OCI-M2 (cell line): ENCODE data around the gene ZNF668.
"Not testable (repeated sequence)": the region's sequence is repeated elsewhere in the genome, so short reads cannot be mapped to it uniquely, and the experiment has no call there.

ENCODE experiments used
- DNase-seq: peaks from one replicate; lab custom pipeline; 2025; ENCODE audit not compliant: unreplicated experiment; lab: John Stamatoyannopoulos, UW

Gene ZNF668

DNA sequence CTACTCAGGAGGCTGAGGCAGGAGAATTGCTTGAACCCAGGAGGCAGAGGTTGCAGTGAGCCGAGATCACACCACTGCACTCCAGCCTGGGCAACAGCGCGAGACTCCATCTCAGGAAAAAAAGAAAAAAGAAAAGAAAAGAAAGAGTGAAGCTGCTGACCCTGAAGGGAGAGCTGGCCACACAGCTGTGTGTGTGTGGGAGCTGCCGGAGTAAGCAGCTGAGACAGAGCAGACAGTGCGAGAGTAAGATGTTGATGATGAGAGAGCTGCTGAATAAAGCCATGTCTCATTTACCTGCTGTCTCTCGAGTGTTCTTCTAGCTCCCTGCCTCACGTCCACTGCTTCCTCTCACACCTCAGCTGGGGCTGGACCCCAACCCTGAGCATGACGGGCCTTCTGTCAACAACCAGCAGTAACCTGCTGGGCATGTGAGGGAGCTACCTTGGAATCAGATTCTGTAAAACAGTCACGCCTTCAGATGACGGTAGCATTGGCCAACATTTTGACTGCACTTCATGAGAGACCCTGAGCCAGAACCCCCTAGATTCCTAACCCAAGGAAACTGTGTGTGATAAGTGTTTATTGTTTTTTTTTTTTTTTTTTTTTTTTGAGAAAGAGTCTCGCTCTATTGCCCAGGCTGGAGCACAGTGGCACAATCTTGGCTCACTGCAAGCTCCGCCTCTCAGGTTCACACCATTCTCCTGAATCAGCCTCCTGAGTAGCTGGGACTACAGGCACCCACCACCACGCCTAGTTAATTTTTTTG lies 27.0 kb upstream of the ZNF668 start:
- not testable (repeated sequence) for DNase-seq

DNA sequence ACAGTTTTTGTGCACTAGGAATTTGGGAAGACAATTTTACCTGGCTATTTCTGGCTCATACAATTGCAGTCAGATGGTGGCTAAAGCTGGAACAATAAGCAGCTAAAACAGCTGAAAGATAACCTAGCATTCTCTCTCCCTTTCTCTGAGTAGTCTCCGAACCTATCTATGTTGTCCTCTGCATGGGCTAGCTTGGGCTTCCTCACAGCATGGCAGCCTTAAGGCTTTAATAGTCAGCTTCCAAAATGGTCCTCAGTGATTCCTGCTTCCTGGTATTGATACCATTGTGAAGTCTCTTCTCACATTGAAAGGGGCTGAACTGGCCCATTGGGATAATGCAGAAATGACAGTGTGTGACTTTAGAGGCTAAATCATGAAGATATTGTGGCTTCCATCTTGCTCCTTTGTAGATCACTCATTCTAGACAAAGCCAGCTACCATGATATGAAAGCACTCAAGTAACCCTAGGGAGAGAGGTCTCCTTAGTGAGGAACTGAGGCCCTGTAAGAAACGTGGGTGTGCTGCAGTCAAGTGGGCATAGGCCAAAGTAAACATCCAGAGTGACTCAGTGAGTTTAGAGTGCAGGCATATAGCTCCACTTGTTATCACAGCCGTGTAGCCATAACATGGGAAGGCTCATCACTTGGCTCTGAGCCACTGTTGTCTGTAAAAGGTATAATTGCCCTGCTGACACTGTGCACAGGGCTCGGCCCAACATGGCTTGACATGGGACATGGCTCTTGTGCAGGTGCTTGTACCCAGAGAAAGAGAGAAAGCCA lies 26.0 kb upstream of the ZNF668 start:
- no peak for DNase-seq

DNA sequence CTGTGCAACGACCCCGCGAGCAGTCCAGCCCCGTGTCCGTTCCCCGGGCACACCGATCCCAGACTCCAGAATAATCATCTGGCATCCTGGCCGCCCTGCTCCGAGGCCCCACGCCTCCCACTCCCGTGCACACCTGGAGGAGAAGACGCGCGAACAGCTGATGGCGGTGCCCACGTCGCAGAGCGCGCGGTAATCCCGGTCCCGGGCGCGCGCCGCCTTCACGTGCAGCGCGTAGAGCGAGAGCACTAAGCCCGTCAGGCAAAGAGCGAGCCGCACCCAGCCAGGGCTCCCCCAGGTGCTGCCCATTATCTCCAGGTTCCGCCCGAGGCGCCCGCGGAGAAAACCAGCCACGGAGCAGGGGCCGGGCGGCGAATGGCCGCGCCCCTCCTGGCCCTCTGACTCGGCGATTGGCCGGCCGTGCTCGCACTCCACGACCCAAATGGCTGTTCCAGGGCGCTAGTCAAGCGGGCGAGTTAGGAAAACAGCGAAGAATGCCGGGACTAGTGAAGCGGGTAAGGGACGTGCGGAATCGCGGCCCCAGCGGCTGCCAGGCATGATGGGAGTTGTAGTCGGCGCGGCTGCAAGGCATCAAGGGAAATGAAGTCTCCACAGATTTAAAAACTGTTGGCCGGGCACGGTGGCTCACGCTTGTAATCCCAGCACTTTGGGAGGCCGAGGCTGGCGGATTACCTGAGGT lies 20.5 kb upstream of the ZNF668 start, which contains the start of gene VKORC1:
Gene VKORC1, minus strand, starts transcription at position 374 of the 697 bp plus-strand sequence. Its CDS starts 68 bp downstream, at position 306.
- DNase-seq = peak; percentile 65

DNA sequence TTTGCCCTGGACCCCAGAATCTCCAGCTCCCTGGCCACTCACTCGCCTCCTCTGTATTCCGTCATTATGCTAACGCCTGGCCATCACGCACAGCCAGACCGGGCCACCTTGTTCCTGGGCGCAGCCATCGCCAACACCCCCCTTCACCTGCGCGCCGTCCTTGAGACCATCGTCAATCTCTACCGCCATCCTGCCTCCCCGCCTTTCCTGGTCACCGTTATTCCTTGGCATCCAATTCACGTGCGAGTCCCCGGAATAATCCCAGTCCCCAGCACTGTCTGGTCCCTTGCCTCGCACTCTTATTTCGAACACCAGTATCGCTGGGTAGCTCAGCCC lies 20.0 kb upstream of the ZNF668 start:
- no peak for DNase-seq

DNA sequence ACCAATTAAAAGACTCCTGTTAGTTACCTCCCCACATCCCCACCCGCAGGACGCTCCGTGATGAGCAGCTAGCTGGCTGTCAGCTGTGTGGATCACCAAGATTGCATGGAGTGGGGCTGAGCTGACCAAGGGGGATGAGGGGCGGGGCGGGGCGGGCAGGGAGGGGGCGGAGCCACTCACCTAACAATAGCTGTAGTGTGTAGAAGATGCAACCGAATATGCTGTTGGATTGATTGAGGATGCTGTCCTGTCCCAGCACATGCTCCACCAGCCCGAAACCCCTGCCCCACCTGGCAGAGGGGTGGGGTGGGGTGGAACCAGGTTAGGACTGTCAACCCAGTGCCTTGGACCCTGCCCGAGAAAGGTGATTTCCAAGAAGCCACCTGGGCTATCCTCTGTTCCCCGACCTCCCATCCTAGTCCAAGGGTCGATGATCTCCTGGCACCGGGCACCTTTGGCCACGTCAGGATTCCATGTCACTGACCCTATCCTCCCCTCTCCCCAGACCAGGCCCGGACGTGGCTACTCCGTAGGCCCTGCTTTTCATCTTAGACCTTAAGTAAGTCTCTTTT lies 19.2 kb upstream of the ZNF668 start:
- DNase-seq = no peak

DNA sequence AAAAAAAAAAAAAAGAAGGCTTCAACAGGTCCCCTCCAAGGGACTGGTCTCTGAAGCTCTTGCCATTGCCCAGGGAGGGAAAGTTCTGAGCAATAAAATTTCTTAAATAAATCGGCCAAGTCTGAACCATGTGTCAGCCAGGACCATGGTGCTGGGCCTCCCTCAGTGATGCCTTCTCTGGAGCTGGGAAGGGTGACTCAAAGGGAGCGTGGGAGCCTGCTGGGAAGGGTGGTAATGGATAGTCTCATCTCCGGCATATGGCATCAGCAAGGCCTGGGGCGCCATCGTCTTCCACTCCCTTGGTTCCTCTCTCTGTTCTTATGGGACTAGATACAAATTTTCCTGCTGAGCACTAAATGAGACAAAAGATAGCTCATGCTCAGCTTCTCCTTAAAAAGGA lies 18.3 kb upstream of the ZNF668 start:
- no peak for DNase-seq

DNA sequence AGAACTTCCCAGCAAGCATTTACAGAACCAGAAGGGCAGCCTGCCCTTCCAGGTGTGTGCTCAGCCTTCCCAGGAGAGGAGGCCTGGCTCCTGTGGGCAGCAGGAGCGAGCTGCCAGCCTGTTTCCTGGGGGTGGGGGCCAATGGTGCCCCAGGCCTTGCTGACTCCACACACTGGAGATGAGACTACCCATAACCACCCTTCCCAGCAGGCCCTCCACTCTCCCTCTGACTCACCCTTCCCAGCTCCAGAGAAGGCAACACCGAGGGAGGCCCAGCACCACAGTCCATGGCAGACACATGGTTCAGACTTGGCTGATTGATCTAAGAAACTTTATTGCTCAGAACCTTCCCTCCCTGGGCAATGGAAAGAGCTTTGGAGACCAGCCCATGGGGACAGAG lies 16.5 kb upstream of the ZNF668 start:
- DNase-seq = no peak

DNA sequence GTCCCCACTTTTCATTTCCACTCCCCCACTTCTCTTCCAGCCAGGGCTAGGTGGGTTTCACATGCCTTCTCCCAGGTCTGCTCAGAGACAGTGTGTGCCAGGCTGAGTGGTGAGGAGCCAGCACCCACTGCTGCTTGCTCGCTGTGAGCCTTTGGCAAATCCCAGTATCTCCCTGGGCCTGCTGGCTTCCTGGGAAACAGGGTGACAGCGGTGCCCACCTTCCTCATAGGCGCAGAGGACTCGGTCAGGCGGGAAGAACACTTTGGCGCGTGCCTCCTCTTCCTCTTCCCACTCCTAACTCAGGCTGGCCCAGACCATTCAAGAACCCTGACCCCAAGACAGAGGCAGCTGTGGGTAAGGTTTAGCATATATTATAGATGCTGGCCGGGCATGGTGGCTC lies 15.2 kb upstream of the ZNF668 start:
- DNase-seq = no peak

DNA sequence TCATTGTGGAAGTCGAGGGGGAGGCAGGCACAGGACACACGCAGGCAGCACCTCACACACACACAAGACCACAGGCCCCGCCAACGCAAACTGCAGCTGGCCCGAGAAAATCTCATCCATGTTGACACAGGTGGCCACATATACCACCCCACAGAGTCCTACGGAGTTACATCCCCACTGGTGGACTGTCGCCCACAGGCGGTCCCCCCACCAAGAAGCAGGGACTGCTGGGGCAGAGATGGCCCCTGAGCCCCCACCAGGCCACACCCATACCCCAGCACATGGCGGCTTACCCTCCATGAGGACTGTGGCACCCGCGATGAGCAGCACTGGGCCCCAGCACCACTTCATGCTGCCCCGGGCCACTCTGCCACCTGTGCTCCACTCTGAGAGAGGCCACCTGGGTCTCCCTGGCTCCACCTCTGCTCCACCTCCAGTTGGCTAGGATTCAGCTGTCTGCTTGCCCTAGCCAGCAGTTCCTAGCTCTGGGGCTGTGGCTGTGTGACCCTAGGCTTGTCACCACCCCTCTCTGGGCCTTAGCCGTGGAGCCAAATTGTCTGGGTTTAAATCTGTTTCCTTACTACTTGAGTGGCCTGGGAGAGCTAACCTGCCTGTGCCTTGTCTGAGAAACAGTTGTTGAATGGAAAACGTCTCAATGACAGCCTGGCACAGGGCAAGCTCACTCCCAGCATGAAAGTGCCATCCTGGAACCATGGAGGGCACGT lies 14.6 kb upstream of the ZNF668 start, which contains the start of gene PRSS53:
Gene PRSS53, minus strand, starts transcription at position 485 of the 725 bp plus-strand sequence. Its CDS starts 134 bp downstream, at position 351.
- DNase-seq = no peak

DNA sequence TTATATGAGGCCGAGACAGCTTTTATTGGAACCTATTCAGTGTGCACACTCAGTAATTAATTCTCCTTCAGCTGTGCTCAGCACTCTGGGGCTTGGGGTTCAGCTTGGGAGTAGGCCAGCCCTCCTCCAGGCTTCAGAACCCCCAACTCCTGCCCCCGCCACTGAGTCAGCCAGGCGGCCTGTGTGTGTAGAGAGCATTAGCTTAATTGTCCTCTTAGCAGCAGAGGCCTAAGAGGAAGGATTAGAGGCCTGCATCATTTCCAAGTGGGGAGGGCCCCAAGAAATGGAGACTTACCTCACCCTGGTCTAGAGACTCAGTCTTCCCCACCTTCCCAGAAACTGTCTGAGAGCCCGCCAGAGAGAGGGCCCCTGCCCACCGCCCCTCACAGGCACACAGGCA lies 13.9 kb upstream of the ZNF668 start:
- DNase-seq = no peak

DNA sequence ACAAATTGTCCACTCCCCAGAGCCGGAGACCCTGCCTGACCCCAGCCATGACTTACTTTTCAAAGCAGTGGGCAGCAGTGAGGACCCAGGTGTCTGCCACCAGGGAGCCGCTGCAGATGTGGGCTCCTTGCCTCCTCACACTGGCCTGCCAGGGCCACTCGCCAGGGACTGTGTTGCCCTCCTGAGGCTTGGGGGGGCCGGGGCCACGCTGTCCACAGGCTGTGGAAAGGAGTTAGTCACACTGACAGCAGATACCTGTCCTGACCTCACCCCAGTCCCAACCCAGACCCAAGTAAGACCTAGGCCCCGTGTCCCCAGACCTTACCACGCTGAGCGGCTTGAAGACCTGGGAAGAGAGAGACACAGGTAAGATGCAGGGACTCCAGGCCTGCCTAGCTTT lies 13.4 kb upstream of the ZNF668 start:
- no peak for DNase-seq

DNA sequence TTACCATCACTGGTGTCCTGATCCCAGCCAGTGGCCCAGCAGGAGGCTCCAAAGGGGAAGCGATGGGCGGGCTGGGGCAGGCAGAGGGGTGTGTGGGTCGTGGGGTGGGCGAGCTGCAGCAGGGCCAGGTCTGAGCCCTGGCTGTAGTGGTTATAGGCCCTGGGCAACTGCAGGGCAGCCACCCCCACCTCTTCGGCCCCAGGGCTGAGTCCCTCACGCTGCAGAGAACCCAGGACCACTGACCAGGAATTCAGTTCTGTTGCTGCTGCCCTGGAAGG lies 12.5 kb upstream of the ZNF668 start:
- no peak for DNase-seq

DNA sequence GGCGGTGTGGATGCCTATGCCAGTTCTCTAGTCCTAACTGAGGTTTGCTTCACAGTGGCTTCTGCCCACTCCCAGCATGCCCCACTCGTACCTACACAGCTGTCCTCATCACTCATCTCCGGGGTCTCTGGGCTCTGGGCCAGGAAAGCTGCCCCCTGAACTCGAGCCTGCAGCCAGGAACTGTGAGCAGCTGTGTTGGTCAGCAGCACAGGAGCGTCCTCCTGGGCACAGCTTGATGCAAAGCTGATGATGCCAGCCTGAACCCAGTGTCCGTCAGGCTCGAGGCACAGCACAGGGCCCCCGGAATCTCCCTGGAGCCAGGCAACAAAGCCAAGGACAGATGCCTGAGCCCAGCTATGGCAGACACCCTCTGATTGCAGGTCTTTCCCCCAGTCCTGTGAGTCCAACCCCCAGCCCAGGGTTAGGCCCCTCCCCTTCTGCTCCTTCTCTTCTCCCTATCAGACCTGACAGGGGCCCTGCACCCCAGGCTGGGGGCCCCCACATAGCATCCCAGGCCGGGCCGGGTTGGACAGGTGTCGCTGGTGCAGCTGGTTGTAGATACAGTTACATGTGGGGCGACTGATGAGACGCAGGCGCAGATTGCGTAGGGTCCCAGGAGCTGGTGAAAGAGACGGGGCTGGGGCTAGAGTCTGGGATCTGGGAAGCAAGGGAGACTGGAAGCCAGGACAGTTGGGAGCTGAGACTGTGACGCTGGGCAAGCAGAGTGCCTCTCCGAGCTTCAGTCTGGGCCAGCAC lies 12.0 kb upstream of the ZNF668 start:
- no peak for DNase-seq

DNA sequence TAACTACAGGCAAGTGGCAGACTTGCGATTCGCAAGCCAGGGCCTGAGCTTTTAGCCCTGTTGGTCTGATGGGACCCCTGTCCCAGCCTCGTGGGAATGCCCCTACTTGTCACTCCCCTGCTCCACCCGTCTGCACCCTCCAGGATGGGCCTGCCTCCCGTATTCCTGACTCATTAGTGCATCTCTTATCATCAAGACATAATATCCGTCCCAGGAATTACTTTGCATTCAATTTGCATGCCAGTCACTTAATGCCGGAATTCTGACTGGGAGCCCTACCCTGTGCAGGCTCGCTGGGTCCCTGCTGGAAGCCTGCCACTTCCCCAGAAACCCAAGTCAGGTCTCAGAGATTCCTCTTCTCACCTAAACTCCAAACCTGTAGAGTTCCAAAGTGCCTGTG lies 11.4 kb upstream of the ZNF668 start:
- no peak for DNase-seq

DNA sequence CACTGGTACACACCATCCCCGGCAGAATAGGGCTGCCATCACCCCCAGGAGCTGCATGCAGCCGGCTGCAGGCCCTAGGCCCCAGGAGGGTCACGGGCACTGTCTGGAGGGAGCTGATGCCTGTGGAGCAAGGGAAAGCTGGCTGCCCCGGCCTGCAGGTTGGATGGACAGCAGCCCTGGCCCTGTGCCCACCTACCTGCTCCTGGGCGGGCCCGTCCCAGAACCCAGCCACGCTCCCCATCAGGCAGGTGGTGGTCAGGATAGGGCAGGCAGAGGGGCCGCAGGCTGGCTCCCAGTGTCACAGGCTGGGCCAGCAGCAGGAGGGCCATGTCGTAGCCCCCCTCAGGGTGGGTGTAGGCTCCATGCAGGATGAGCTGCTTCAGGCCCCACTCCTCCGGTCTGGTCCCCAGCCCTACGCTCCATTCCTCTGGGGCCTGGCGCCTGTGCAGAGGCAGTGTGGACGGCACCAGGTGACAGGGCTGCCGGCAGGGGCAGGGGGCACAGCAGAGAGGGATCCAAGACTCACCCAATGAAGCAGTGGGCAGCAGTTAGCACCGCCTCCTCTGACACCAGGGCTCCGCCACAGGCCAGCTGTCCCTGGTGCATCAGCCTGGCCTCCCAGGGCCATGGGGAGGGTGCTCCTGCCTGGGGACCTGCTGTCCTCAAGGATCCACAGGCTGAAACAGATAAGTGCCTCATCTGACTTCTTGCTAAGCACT lies 10.7 kb upstream of the ZNF668 start:
- DNase-seq = no peak

DNA sequence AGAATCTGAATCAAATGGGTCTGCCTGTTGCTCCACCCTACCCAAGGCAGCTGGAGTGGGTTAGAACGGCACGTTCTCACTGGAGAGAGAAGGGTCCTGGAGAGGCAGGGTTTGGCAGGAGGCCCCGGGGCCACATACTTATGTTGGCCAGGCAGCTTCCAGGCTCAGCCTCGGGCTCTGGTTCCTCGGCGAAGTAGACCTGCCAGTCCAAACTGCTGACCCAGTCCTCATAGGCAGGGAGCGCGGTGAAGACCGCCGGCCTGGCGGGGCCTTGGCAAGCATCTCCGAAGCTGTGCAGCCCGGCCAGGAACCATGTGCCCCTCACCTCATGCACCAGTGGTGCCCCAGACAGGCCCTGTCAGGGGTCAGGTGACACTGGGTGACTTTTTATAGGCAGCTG lies 9.9 kb upstream of the ZNF668 start:
- no peak for DNase-seq

DNA sequence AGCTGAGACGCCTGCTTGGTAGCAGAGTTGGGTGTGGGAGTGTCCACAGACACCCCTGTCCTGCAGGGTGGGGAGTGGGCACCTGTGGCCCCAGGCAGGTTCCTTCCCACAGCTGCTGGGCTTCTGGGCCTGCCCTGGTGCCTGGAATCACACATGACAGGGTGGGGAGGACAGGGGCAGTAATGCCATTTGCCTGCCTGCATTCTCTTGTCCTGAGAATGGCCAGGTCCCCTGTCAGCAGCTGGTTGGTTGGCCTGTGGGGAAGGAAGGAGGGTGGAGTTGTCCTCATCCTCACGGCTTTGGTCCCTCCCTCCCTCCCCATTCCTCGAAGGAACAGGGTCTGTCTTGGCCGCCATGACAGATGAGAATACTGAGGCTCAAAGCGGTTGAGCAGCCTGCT lies 9.5 kb upstream of the ZNF668 start:
- no peak for DNase-seq

DNA sequence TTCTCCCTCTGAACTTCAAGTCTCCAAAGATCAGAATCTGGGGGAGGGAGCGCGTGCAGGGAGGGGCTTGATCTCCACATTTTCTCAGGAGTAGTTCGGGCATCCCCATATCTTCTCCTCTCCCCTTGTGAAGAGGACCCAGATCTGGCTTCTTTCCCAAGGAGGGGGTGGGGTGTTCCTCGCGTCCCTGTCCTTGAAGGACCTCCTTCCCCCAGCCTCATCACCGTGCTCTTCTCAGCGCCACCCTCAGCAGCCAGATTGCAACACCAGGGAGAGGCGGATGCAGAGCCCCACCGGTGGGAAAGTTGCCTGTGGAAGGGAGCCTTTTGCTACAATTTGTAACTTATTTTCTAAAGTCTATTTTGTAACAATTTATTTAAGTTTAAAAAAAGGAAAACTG lies 9.0 kb upstream of the ZNF668 start:
- no peak for DNase-seq

DNA sequence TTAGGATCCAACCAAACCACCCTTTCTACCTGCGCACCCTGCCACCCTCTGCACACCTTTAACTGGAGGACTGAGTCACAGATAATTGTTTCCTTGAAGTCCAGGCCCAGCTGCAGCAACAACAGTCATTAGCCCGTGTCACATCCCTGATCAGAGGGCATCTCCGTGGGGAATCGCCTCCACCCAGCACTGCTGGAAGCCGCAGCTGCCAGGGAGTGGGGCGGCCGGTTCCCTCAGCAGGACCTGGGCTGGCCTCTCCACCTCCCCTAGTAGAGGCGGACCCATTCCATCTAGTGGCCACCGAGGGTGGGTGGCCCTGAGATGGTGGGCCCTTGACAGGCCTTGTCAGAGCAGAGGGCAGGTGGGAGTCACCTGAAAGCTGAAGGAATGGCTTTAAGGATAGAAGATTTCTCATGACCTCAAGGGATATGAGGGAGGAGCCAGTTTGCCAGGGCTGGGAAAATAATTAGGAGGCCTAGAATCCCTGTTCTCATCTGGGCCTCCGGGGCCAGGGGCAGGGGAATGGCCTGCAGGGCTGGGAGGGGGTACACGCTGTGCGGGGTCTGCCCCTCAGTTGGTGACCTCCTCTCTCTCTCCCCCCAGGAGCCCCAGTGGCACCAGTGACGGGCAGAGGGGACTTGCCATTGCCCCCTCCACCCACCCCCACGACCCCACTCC lies 8.5 kb upstream of the ZNF668 start:
- DNase-seq = no peak
